KG1 (cell line): ENCODE data around the gene FAM83G.
"Not testable (repeated sequence)": the region's sequence is repeated elsewhere in the genome, so short reads cannot be mapped to it uniquely, and the experiment has no call there.

Experiments used
- DNase-seq: peaks from one replicate; lab custom pipeline; 2025; lab: John Stamatoyannopoulos, UW

FAM83G gene

GRCh38 chr17:19023209-19023999, 18.8 kb upstream of the FAM83G start:
- DNase-seq = no peak

GRCh38 chr17:19022747-19023146, 18.2 kb upstream of the FAM83G start:
- no peak for DNase-seq

GRCh38 chr17:19022128-19022527, 17.6 kb upstream of the FAM83G start:
- DNase-seq = no peak

- DNase-seq = no peak
Observed at GRCh38 chr17:19021622-19022083, 17.1 kb upstream of the FAM83G start.

- DNase-seq = not testable (repeated sequence)
Observed at GRCh38 chr17:19021011-19021621, 16.6 kb upstream of the FAM83G start.

GRCh38 chr17:19020016-19020415, 15.5 kb upstream of the FAM83G start:
- DNase-seq = no peak

GRCh38 chr17:19019041-19019941, 14.7 kb upstream of the FAM83G start:
- no peak for DNase-seq

- no peak for DNase-seq
Observed at GRCh38 chr17:19018600-19018950, 14.0 kb upstream of the FAM83G start.

- no peak for DNase-seq
Observed at GRCh38 chr17:19017804-19018599, 13.4 kb upstream of the FAM83G start.

GRCh38 chr17:19017401-19017800, 12.8 kb upstream of the FAM83G start:
- no peak for DNase-seq

- DNase-seq = no peak
Observed at GRCh38 chr17:19016881-19017280, 12.3 kb upstream of the FAM83G start.

GRCh38 chr17:19016297-19016696, 11.7 kb upstream of the FAM83G start:
- DNase-seq = no peak

- DNase-seq = no peak
Observed at GRCh38 chr17:19015428-19015827, 10.9 kb upstream of the FAM83G start.

- DNase-seq = no peak
Observed at GRCh38 chr17:19014628-19015215, 10.2 kb upstream of the FAM83G start.

- no peak for DNase-seq
Observed at GRCh38 chr17:19013806-19014627, 9.5 kb upstream of the FAM83G start.

GRCh38 chr17:19013226-19013625, 8.7 kb upstream of the FAM83G start:
- no peak for DNase-seq

GRCh38 chr17:19012171-19013080, 7.9 kb upstream of the FAM83G start:
- no peak for DNase-seq

GRCh38 chr17:19011581-19011980, 7.0 kb upstream of the FAM83G start:
- no peak for DNase-seq

GRCh38 chr17:19010729-19011505, 6.4 kb upstream of the FAM83G start:
- DNase-seq = no peak
